ENCODE measurements around the gene RPS6KA2. TPM values are rescaled to one million over a fixed set of nuclear protein-coding genes. Genes with fewer than 3 reads are reported as not detected.

The RPS6KA2 gene
- total RNA-seq, 1 experiment from 2014 or later = 12.3 TPM

DNA sequence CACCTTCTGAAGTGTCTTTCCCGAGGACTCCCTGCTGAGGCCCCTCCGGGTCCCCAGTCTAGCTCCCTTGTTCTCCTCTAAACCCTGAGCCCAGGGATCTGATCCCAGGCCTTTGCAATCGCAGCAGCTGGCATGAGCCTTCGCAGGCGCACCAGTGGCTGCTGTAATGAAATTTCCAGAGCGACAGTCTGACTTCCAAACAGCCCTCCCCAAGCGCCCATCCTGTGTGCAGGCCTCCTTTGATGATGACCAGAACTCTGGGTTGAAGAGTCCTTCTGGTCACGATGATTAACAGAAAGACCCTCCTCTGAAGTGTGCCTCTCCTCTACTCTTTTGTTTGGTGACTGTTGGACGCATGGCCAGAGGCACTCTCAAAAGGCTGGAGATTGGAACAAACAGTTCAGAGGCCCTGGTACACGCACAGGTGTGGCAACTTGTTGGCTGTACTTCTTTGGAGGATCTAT, 155.2 kb downstream of the RPS6KA2 start:
- no peaks in the 10 kb centered on the region for H3K79me1 ChIP-seq (ENCODE audit: insufficient read depth, low read depth, low read length, poor library complexity, severe bottlenecking)
- WGBS (ENCODE audit: extremely low coverage, insufficient read length, low lambda C conversion rate) = no CpG with 5 or more reads among the region's 10 CpGs
- no peak overlapping the region for H3K23ac ChIP-seq (ENCODE audit: insufficient read length, low read depth, low read length)
- H3K4me2 ChIP-seq (ENCODE audit: insufficient read depth, insufficient read length, low read length) = no peak overlapping the region
- H2BK15ac ChIP-seq (ENCODE audit: low read depth, low read length) = no peak overlapping the region
- H3K9ac ChIP-seq (ENCODE audit: extremely low read depth, insufficient read length, low read length) = no peak overlapping the region
- no peaks in the 10 kb centered on the region for H3K27me3 ChIP-seq (ENCODE audit: insufficient read depth, low read length)
- H2AK5ac ChIP-seq (ENCODE audit: insufficient read length, low read length) = no peak overlapping the region
- H3K27me3 Mint-ChIP-seq (ENCODE audit: low read depth) = no peaks in the 10 kb centered on the region; the same call in 1 of the 2 replicates
- H2BK12ac ChIP-seq (ENCODE audit: insufficient read length, low read depth, low read length) = no peak overlapping the region
- no peak overlapping the region for H3K27ac ChIP-seq (ENCODE audit: insufficient read length, low read depth, low read length)
- no peak overlapping the region for H2BK120ac ChIP-seq (ENCODE audit: low read depth, low read length, poor library complexity, severe bottlenecking)
- no peak overlapping the region for H3K56ac ChIP-seq (ENCODE audit: insufficient read length, low read depth, low read length)
- H3K79me2 ChIP-seq (ENCODE audit: insufficient read depth, low read length) = no peaks in the 10 kb centered on the region
- no peak overlapping the region for H4K91ac ChIP-seq (ENCODE audit: insufficient read length, low read depth, low read length)
- no peaks in the 10 kb centered on the region for H4K20me1 ChIP-seq (ENCODE audit: control insufficient read depth, insufficient read depth, insufficient read length)
- peaks cover 0 to 2% (median 0%) of the 10 kb centered on the region in 3 experiments; a peak in 3 of 7 replicates for H3K36me3 Mint-ChIP-seq (ENCODE audit: insufficient read depth in 1 of 3, low read depth in 3 of 3)
- H4K5ac ChIP-seq (ENCODE audit: insufficient read length, low read depth, low read length) = no peak overlapping the region
- no peak overlapping the region for H3K14ac ChIP-seq (ENCODE audit: insufficient read depth, low read length)
- H3T11ph ChIP-seq (ENCODE audit: low read length) = no peak overlapping the region
- H3K9me3 Mint-ChIP-seq = no peaks in the 10 kb centered on the region
- peaks cover 8 to 10% of the 10 kb centered on the region in 2 experiments for H3K4me1 Mint-ChIP-seq
- H3K23me2 ChIP-seq (ENCODE audit: insufficient read length, low read depth, low read length, poor library complexity, severe bottlenecking) = no peaks in the 10 kb centered on the region
- H2BK5ac ChIP-seq (ENCODE audit: insufficient read length, low read length) = no peak overlapping the region
- H3K4me3 Mint-ChIP-seq = no peak overlapping the region
- H3K9me3 ChIP-seq (ENCODE audit: control insufficient read depth, low read depth, low read length) = no peaks in the 10 kb centered on the region
- DNase-seq = peak; percentile 14
- H3K18ac ChIP-seq (ENCODE audit: insufficient read length, low read depth, low read length) = no peak overlapping the region
- no peak overlapping the region for H2AFZ ChIP-seq (ENCODE audit: low read length)
- H3K4me1 ChIP-seq (ENCODE audit: insufficient read depth, low read length) = no peaks in the 10 kb centered on the region
- H4K8ac ChIP-seq (replicated peaks; ENCODE audit: insufficient read length, low read depth, low read length) = no peak overlapping the region
- H2BK20ac ChIP-seq (ENCODE audit: low read depth, low read length, poor library complexity, severe bottlenecking) = no peak overlapping the region
- TF ChIP-seq CTCF (conservative IDR thresholded peaks at IDR 0.05) = no peak
- no peak overlapping the region for H3K4ac ChIP-seq (ENCODE audit: low read depth, low read length)
- no peak overlapping the region for H3K27ac Mint-ChIP-seq
